Renal cortical epithelial cell (primary cell): ENCODE results near the gene CYBRD1. TPM values are rescaled to one million over a fixed set of nuclear protein-coding genes. Genes with fewer than 3 reads are reported as not detected.
"Not testable (repeated sequence)": the region's sequence is repeated elsewhere in the genome, so short reads cannot be mapped to it uniquely, and the experiment has no call there.

ENCODE experiments used
- DNase-seq: peaks from one replicate; pipeline ENCODE4 v3.0.0-alpha.2; 2011; ENCODE audit warnings: low read depth
- total RNA-seq: library from RNA; depleted of rRNA; stranded (reverse); fragments of >200 nt; gene quantifications from 2 replicates; pipeline ENCODE4 v1.2.3, GENCODE V29; 2014

CYBRD1 gene, protein sequence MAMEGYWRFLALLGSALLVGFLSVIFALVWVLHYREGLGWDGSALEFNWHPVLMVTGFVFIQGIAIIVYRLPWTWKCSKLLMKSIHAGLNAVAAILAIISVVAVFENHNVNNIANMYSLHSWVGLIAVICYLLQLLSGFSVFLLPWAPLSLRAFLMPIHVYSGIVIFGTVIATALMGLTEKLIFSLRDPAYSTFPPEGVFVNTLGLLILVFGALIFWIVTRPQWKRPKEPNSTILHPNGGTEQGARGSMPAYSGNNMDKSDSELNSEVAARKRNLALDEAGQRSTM
- 13.9 and 63.1 TPM in 2 replicates for total RNA-seq

DNA sequence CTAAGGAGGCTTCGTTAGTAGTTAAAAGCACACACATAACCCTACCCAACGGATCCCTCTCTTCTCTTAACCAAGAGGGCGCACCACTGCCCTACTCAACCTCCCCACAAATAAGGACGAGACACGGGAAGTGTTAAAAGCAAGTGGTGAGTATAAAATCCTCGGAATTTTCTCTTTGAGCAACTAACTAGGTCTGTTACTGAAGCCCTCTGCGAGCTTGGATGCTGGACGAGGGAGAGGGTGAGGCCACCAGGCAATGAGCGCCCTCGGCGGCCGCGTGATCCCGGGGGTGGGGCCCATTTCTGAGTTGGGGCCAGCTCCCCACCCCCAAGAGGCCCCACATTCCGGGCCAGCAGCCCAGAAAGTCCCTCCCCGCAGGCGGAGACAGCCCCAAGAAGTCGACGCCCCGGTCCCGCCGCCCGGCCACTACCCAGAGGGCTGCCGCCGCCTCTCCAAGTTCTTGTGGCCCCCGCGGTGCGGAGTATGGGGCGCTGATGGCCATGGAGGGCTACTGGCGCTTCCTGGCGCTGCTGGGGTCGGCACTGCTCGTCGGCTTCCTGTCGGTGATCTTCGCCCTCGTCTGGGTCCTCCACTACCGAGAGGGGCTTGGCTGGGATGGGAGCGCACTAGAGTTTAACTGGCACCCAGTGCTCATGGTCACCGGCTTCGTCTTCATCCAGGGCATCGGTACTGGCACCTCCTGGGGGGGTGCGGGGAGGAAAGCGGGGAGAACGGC is at the start of gene CYBRD1:
TSS of gene CYBRD1 (plus strand) at position 423 of the 736 bp plus-strand sequence. CDS start at position 495, 72 bp downstream.
- DNase-seq, result peak; percentile 22

DNA sequence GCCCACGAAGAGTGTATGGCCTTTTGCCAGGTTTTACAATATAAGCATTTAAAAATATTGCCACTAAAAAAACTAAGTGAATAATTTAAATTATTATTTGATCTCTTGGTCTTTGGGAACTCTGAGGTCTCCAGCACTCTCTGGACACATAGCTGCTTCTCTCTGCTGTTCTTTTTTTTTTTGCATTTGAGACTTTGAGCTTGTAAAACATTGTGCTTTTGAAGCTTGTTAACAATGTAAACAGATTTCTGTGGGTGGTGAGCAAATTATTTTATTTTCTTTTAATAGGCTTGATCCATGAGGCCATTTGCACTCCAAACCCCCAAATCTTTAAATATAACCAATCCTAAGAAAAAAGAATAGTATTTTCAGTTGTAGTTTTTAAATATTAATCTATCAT is 46.3 kb upstream of the CYBRD1 start:
- no peak for DNase-seq

DNA sequence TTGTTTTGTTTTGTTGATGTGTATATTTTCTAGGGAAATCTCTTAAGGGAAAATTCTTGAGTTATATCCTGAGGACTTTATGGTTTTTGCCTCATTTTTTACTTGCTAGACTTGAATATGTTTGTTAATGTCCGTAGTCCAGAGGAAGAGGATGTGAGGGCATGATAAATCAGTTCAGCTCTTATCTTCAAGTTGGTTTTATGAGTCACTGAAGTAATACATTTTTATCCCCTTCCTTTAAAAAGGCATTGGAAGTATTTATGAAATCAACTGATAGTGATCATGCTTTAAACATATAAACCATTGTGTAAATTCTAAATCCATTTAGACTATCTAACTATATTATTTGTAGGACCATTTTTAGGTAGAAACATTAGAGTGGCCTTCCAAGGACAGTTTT is 43.9 kb upstream of the CYBRD1 start:
- DNase-seq, result no peak

DNA sequence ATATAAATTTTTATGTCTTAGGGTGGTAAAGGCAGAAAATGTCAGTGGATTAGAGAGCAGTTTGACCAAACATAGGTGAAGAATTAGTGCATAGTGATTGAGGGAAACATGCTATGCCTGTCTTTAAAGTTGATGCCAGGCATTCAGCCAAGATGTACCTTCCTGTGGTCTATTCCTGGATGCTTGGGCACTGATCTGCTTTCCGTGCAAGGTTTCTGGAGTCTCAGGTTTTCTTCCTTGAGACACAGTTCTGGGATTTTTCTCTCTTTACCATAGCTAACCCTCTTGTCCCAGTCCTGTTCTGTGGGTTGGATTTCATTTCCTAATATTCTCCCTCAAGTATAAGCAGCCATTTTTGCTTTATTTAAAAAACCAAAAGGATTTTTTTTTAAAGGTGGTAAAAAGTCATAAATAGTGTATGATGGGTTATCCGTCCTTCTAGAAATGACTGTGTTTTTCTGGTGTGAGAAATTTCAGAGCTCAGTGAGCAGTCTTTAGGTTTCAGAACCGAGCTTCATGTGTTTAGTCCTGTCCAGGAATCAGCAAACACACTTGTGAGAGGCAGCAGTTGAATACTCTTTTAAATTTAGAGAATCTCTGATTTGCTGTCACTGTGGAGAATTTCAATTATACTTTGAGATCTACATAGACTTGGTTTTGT is 43.0 kb upstream of the CYBRD1 start:
- DNase-seq, result no peak

DNA sequence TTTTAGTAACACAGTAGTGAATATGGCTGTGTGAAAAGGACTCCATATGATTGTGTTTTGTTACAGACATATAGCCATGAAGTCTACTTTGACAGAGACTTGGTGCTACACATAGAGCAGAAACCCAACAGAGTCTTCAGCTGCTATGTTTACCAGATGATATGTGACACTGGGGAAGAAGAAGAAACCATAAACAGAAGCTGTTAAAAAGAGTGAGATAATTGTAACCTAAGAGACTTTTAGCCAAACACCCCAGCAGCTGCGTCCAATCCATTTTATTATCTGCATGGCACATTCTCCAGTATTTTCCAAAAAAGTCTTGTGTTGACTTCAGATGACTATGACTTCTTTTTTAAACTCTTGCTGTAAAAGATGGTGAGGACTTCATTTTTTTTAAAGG is 41.4 kb upstream of the CYBRD1 start:
- no peak for DNase-seq

DNA sequence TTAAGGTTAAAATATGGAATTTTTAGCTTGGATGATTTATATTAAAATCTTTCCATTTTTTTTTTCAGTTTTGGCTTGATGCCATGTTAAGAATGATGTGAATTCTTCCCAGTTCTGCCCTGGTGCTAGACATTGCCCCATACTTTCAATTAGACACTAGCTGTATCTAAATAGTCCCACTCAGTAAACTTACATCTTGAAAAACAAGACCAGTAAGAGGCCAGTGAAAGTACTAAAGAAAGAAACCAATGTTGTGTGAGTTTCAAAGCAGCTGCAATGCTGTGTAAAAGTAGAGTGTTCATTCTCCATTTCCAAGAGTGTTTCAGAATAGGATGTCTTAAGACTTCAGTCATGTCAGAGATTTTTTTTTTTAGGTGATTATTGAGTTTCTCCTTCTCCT is 40.0 kb upstream of the CYBRD1 start:
- no peak for DNase-seq

DNA sequence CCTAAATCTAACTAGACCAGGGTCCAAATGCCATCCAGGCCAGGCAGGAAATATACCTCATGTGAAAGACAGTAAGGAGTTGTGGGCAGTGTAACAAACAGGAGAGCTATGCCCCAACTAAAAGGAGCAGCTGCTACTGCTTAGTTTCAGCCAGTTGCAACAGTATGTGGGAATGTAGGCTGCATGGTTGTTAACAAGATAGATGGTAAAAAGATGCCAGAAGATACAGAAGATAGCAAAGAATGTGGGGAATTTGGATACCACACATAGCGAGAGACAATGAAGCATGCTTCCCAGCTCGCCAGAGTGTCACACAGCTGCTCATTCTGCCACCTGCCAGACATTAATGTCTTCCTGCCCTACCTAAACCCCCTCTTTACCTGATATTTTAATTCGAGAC is 39.4 kb upstream of the CYBRD1 start:
- DNase-seq, result peak; percentile 3

DNA sequence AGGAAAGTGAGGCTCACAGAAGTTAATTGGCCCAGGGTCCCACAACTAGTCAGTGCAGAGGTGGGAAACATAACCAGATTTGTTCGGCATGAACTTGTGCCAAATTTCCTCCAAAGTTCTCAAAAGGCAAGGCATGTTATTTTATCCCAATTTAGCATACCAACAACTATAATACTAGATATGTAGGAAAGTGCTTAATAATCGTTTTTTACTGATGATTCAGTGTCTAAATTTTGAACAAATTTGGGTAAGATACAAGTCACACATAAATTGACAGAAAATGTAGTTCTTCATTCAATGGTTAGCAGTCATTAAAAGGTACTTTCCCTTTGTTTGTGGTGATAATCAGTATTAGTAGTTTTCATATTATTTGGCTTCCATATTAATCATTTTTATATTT is 38.5 kb upstream of the CYBRD1 start:
- no peak for DNase-seq

DNA sequence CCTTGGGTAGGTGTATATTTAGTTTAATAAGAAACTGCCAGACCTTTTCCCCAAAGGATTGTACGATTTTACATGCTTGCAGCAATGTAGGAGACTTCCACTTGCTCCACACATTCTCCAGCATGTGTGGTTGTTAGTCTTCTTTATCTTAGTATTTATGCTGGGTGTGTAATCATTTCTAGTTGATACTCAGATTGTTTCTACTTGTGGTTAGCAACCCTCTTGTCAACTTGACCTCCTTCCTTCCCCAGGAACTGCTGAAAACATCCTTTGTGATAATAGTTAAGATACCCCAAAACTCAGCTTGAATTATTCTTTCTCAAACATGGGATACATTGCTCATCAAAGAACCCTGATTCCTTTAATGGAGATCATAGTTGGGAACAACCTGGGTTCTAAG is 37.2 kb upstream of the CYBRD1 start:
- no peak for DNase-seq

DNA sequence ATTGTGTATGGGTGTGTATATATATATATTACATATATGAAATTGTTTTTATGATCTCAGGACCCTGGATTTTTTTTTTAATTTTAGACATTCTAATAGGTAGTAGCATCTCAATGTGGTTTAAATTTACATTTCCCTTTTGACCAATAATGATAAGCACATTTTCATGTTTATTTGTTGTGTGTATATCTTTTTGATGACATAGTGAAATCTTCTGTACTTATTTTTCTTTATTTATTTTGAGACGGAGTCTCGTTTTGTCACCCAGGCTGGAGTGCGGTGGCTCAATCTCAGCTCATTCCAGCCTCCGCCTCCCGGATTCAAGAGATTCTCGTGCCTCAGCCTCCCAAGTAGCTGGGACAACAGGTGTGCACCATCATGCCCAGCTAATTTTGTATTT is 35.1 kb upstream of the CYBRD1 start:
- DNase-seq, result no peak

DNA sequence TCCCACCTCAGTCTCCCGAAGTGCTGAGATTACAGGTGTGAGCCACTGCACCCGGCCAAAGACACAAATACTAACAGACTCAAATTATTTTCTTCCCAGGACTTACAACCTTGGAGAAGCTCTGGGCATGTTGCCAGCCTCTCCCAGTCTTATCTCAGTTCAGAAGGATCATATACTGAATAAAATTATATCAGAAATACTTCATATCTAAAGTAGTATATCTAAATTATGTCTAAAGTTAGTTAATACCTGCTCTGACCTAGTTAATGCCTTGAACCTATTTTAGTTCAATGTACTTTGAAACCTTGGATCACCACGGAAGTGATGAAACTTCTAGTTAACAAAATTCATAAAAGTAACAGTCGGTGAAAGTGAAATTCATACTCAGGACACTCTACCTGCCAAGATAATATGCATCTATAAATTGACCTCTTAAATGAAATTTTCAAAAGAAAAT is 34.4 kb upstream of the CYBRD1 start:
- DNase-seq, result no peak

DNA sequence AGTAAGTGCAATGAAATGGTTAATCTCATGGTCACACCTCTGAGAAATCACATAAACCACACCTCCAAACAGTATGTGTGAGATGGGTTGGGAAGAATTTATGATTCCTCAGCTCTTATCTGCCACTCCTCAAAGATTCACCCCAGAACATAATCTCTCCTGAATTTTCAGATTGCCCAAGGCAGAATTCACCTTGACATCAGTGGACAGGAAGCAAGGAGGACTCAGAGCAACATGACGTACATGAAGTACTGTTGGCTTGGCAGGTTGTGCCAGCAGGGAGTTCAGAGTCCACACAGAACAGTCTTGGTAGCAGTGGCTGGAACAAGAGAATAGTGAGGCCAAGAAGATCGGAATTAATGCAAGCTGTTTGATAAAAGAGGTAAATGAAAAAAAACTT is 31.7 kb upstream of the CYBRD1 start:
- DNase-seq, result no peak

DNA sequence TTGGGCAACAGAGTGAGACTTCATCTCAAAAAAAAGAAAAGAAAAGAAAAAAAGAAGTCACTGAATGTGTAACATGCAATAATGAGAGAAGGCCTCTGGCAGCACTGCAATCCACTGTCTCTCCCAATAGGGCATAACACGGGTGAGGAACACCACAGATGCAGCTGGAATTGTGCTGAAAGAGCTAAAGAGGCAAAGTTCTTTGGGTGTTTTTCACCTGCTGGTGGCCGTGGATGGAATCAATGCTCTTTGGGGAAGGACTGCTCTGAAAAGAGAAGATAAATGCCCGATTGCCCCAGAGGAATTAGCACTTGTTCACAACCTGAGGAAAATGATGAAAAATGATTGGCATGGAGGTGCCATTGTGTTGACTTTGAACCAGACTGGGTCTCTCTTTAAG is 31.0 kb upstream of the CYBRD1 start:
- DNase-seq, result no peak

DNA sequence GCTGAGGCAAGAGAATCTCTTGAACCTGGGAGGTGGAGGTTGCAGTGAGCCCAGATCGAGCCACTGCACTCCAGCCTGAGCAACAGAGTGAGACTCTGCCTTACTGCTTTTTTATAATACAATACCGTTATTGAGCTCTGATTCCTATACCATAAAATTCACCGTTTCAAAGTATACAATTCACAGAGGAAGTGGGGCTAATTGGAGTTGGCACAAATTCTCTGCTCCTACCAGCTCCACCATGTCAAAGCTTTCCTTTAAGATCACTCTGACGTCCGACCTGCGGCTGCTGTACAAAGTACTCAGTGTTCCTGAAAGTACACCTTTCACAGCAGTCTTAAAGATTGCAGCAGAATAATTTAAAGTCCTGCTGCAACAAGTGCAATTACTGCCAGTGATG is 29.6 kb upstream of the CYBRD1 start:
- no peak for DNase-seq

DNA sequence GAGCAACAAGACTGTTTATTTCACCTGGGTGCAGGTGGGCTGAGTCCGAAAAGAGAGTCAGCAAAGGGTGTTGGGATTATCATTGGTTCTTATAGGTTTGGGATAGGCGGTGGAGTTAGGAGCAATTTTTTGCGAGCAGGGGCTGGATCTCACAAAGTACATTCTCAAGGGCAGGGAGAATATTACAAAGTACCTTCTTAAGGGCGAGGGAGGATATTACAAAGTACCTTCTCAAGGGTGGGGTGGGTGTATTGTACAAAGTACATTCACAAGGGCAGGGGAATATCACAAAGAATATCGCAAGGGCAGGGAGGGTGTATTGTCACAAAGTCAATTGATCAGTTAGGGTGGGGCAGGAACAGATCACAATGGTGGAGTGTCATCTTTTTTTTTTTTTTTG is 24.6 kb upstream of the CYBRD1 start:
- not testable (repeated sequence) for DNase-seq

DNA sequence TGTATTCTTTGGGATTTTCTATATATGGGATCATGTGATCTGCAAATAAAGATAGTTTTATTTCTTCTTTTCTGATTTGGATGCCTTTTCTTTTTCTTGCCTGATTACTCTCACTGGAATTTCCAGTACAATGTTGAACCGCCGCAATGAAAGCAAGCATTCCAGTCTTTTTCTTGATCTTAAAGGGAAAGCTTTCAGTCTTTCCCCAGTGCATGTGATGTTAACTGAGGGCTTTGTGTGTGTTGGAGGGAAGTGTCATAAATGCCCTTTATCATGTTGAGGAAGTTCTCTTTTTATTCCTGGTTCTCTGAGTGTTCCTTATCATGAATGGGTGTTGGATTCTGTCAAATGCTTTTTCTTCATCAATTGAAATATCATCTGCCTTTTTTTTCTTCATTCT is 16.9 kb upstream of the CYBRD1 start:
- DNase-seq, result peak; percentile 7

DNA sequence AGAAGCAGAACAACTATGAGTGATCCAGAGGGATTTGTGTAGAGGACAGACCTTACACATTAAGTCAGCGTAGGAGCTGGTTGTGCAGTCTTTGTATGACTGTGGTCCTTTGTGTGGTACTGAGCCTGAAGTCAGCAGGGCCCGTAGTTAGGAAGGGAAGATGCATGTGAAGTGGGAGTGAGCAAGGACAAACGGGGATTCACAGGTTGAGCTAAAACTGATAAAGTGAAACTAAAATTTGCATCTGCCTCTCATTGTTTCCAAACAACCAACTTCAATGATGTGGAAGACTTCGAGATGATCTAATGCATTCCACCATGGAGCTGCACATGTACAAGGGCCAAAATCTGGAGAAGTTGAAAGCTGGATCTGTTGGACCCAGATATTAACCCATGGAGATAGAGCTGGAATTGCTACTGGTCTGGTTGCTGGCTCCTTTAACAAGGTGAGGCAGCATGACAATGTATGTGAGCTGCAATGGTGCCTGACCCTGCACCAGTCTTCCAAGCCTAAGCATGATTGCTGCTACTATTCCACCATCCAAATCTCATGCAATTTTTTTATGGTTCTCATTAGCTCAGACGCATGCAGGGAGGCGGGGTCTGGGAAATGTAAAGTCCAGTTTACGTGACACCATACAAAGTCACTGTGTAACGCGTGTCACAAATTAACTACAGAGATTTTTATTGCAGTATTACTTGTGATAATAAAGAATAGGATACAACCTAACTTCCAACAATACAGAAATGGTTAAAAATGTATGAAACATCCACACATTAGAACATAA is 12.1 kb upstream of the CYBRD1 start:
- no peak for DNase-seq

DNA sequence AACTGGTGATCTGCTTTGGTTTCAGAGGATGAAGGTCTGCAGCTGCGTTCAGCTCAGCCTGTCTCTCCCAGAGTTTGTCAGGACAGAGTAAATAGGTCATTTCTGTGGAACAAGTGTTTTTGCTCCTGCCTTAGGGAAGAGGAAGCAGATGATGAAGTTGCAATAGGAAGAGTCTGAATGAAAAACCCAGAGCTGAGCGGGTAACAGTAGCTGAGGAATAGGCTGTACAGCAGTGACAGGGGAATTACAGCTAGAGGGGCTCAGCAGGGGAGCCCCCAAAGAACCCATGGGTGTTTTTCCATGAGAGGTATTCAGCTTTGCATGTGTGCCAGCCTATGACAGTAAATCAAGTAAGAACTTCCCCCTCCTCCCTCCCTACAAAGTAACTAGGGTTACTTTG is 10.3 kb upstream of the CYBRD1 start:
- DNase-seq, result no peak

DNA sequence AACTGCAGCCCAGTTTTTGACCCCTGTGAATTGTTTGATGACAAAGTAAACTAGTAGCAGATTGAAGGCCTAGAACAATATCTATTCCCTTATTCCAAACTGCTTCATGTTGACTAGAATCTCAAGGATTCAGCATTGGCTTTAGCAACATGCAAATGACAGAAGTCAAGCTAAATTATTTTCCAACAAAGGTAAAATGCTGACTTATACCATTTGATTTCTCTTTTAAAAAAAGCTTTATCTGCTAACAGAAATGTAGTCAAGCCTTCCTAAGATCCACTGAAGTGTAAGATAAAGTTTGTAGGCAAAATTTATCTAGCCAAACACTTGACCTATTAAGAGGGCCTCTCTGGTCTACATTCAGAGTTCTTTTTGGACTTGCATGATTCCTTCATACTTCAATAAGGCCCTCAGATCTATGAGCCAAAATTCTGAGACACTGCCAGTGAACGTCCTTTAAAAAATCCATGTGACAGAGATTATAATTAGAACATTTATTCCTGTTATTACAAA is 9.5 kb upstream of the CYBRD1 start:
- DNase-seq, result no peak

DNA sequence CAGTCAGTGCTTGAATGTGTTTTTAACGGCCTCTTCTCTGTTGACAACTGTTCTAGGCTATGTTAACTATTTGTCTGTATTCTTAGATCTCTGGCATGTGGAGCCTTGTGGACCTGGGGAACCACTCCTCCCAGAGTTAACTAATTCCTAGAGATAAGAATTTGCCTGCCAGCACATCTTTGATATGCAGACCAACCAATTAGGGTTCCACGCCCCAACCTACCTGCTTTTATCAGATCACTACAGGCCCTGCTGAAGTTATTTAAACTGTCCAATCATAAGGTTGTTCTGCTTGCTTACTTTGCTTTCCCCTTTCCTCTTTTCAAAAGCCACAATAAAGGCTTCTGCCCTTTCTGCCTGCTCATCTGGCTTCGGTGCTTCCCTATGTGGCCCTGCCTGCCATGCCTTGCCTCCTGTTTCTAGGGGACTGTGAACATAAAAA is 8.5 kb upstream of the CYBRD1 start:
- DNase-seq, result no peak

DNA sequence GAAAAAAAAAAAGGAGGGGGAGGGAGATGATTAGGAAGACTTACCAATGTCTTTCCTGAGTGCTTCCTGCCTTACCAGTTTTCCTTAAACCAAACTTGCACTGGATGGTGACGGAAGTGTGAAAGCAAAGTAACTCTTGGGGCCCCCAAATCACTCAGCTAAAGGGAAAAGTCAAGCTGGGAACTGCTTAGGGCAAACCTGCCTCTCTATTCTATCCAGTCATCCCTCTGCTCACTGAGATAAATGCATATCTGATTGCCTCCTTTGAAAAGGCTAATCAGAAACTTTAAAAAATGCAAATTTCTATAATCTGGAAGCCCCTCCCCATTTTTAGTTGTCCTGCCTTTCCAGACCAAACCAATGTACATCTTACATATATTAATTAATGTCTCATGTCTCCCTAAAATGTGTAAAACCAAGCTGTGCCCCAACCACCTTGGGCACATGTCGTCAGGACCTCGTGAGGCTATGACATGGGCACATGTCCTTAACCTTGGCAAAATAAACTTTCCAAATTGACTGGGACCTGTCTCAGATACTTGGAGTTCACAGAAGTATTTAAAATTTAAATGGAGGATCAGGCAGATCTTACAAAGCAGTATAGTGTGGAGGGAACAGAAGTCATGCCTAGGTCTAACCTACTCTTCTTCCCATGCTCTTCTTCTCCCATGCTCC is 7.2 kb upstream of the CYBRD1 start:
- no peak for DNase-seq
